Fibroblast of skin of scalp (primary cell): ENCODE results near the gene BTG2.

Experiments used
- DNase-seq: peaks from one replicate; pipeline ENCODE4 v3.0.0-alpha.2; 2013

Gene BTG2

GRCh38 chr1:203276916-203277545 lies 28.3 kb upstream of the BTG2 start:
- no peak for DNase-seq

GRCh38 chr1:203278082-203278884 lies 27.0 kb upstream of the BTG2 start:
- DNase-seq = peak; percentile 81

- DNase-seq = no peak
These were observed 26.4 kb upstream of the BTG2 start for GRCh38 chr1:203278885-203279406.

GRCh38 chr1:203280061-203280460 lies 25.3 kb upstream of the BTG2 start:
- DNase-seq = no peak

- DNase-seq = peak; percentile 32
These were observed 24.3 kb upstream of the BTG2 start for GRCh38 chr1:203281033-203281432.

GRCh38 chr1:203281851-203282661 lies 23.3 kb upstream of the BTG2 start:
- DNase-seq = no peak

- no peak for DNase-seq
These were observed 22.4 kb upstream of the BTG2 start for GRCh38 chr1:203282720-203283542.

GRCh38 chr1:203283597-203283996 lies 21.7 kb upstream of the BTG2 start:
- DNase-seq = no peak

- no peak for DNase-seq
These were observed 20.8 kb upstream of the BTG2 start for GRCh38 chr1:203284411-203285123.

GRCh38 chr1:203286161-203286984 lies 18.9 kb upstream of the BTG2 start:
- no peak for DNase-seq

GRCh38 chr1:203287109-203287893 lies 18.0 kb upstream of the BTG2 start:
- peak; percentile 44 for DNase-seq

GRCh38 chr1:203287898-203288297 lies 17.4 kb upstream of the BTG2 start:
- DNase-seq = no peak

- no peak for DNase-seq
These were observed 16.9 kb upstream of the BTG2 start for GRCh38 chr1:203288400-203288799.

- no peak for DNase-seq
These were observed 15.9 kb upstream of the BTG2 start for GRCh38 chr1:203289281-203289981.

GRCh38 chr1:203289982-203290260 lies 15.4 kb upstream of the BTG2 start:
- DNase-seq = no peak

- peak; percentile 53 for DNase-seq
These were observed 14.8 kb upstream of the BTG2 start for GRCh38 chr1:203290261-203291089.

GRCh38 chr1:203291201-203292096 lies 13.9 kb upstream of the BTG2 start:
- no peak for DNase-seq
